Large intestine (tissue), 3 donors: ENCODE results near the gene NGLY1. TPM values are rescaled to one million over a fixed set of nuclear protein-coding genes. Genes with fewer than 3 reads are reported as not detected.

ENCODE experiments used
- DNase-seq, 2 donors: peaks; one replicate each; pipeline versions ENCODE4 v3.0.0 to v3.0.0-alpha.2; 2013
- H3K27ac ChIP-seq: one replicate; pipeline ENCODE4 v1.5.1; 2013; ENCODE audit warnings: low read length
- H3K27me3 ChIP-seq: 2 replicates; pipeline ENCODE4 v1.6.1; 2013; ENCODE audit warnings: low read length; ENCODE audit not compliant: control insufficient read depth, insufficient read depth
- H3K36me3 ChIP-seq: 2 replicates; pipeline ENCODE4 v1.6.1; 2013; ENCODE audit warnings: low read length; ENCODE audit not compliant: control insufficient read depth, insufficient read depth
- H3K4me1 ChIP-seq: one replicate; pipeline ENCODE4 v1.6.1; 2013; ENCODE audit warnings: low read length; ENCODE audit not compliant: control insufficient read depth, insufficient read depth
- H3K4me3 ChIP-seq: one replicate; pipeline ENCODE4 v1.5.1; 2013; ENCODE audit warnings: low read length
- H3K9me3 ChIP-seq: one replicate; pipeline ENCODE4 v1.6.1; 2013; ENCODE audit warnings: mild to moderate bottlenecking, low read depth, low read length, moderate library complexity; ENCODE audit not compliant: control insufficient read depth
- WGBS: methylation state at CpG from one replicate; pipeline ENCODE4 v1.1.5; 2013; ENCODE audit warnings: low lambda C conversion rate; ENCODE audit not compliant: insufficient coverage; 5-methylcytosine and 5-hydroxymethylcytosine counted together
- polyA plus RNA-seq: library from polyadenylated mRNA; unstranded; fragments of 120-200 nt; gene quantifications from one replicate; pipeline ENCODE4 v1.2.1, GENCODE V29; 2013

Gene NGLY1
- polyA plus RNA-seq, 1 donor = 31.1 TPM

DNA sequence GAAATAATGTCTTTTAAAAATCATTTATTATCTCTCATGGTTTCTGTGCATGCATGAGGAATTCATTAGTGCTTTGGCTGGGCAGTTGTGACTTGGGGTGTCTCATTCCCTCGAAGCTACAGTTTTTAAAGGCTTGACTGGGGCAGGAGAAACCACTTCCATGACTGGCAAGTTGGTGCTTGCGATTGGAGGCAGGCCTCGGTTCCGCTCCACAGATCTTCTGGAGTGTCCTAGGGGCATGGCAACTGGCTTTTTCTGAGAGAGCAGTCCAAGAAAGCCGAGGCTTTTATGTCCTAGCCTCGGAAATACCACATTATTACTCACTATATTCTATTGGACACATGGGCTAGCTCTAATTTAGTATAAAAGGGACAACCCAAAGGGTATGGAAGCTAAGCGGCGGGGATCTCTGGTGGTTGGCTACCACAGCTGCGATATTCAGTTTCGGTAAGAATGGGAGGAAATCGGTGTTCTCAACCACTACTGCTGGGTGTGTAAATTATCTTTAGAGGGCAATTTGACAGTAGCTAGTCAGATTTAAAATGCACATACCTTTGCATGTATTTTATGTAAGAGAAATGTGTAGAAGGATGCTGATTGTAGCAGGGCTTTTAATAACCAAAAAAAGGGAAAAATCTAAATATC is 69.8 kb downstream of the NGLY1 start:
- no peaks in the 10 kb centered on the region for H3K27me3 ChIP-seq
- no peak for DNase-seq
- no peaks in the 10 kb centered on the region for H3K9me3 ChIP-seq
- no peak overlapping the region for H3K27ac ChIP-seq
- no peaks in the 10 kb centered on the region for H3K36me3 ChIP-seq
- 100% methylated on average over 1 of the region's 11 CpGs for WGBS
- no peaks in the 10 kb centered on the region for H3K4me1 ChIP-seq
- H3K4me3 ChIP-seq = no peak overlapping the region

DNA sequence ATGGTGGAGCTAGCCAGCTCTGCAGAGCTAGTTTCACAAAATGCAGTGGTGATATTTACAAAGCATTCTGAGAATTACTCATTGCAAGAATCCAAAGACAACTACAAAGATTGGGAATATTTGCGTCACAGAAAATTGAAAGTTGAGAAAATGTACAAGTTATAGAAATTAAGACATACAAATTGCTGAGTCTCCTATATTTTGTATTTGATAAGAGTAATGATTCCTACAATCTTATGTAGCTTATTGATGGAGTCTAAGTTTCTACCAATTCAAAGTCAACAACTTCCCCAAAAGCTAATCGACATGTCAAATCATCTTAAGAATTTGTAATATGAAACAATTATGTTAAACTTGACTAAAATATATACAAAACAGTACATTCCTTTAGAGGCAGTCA is 72.2 kb downstream of the NGLY1 start:
- Histone ChIP-seq H3K9me3 (no peaks in the 10 kb centered on the region), H3K27me3 (no peaks in the 10 kb centered on the region), H3K4me3 (no peak overlapping the region), H3K27ac (no peak overlapping the region), H3K4me1 (no peaks in the 10 kb centered on the region), H3K36me3 (no peaks in the 10 kb centered on the region)
- DNase-seq = no peak
- WGBS = no CpG with 5 or more reads among the region's 2 CpGs

DNA sequence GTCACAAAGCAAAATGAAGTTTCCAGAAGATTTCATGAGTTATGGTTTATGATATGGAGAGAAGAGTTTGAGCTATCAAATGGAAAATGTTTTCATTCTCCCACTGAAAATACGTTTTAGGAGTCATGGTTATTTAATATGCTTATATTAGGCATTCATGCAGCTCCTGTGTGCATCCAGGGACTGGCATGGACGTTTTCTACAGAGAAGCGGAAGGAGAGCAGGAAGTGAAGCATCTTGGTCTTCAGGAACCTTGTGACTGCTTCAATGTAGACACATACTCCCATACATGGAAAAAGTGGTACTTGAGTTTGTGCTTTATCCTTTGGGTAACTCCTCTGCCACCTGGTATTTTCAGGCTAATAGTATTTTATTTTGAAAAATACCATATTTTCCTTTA is 75.2 kb downstream of the NGLY1 start:
- Histone ChIP-seq H3K9me3 (no peaks in the 10 kb centered on the region), H3K4me3 (no peak overlapping the region), H3K27me3 (no peaks in the 10 kb centered on the region), H3K27ac (no peak overlapping the region), H3K36me3 (no peaks in the 10 kb centered on the region), H3K4me1 (no peaks in the 10 kb centered on the region)
- no CpG with 5 or more reads among the region's 3 CpGs for WGBS
- DNase-seq = no peak

DNA sequence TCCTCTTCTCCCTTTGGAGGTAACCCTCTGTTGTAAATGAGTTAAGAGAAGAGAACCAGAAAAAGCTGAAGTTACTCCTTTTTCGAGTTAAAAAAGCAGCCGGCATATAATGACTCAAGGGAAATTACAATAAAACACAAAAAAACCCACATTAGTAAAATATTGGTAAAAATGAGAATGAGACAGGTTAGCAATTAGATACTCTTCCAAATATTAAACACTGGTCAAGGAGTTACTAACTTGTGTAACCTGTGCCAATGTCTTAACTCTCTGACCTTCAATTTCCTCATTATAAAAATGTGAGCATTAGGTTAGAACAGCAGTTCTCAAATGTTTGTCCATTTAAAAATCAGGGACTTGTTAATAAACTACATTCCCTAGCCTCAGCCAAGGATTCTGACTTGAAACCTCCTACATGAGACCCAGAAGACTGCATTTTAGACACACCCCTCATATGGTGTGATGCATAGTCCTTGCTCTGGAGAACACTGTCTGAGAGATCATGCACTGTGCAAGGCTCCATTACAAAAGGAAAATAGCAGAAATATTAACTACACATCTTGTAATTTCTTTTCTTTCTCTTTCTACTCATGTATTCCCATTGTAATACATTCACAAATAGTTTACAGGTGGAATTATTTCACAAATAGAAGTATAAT is 75.8 kb downstream of the NGLY1 start:
- H3K36me3 ChIP-seq = no peaks in the 10 kb centered on the region
- H3K27ac ChIP-seq = no peak overlapping the region
- DNase-seq = no peak
- H3K27me3 ChIP-seq = no peaks in the 10 kb centered on the region
- no peaks in the 10 kb centered on the region for H3K4me1 ChIP-seq
- H3K4me3 ChIP-seq = no peak overlapping the region
- WGBS = 87% methylated on average over 2 of the region's 2 CpGs
- H3K9me3 ChIP-seq = no peaks in the 10 kb centered on the region

DNA sequence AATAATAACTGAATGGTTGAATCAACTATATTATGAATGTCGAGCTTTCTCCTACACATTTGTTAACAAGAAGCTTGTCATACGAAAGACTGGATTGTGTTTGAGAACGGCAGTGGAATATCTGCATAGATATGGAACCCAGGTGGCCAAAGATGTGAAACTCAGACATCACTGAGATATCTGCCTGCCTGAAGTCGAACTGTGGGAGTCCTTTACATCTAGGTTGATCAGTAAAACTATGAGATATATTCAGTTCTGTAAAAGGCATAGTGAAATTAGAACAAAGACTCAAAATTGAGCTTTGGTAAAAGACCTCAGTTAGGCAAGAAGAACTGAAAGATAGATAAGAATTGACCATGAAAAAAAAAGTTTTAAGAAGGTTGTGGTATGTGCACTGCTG is 77.0 kb downstream of the NGLY1 start:
- 100% methylated on average over 1 of the region's 4 CpGs for WGBS
- no peak for DNase-seq

DNA sequence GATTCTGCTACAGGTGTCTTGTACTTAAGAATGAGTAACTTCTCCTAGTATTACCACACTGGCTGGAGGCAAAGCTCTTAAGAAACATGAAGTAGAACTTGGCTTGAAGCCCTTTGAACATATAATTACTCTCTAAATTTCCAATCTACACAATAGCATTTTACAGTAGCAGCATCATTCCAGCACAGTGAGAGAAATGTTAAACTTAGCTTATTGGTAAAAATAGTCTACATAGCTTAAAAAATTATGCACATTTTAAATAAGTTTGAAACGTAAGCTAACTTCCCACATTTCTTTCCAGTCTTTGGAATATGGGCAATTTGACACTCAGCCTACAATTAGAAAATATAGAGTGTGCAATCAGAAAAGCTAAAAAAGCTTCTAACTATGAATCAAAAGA is 85.7 kb downstream of the NGLY1 start:
- H3K27ac ChIP-seq = no peak overlapping the region
- no peaks in the 10 kb centered on the region for H3K27me3 ChIP-seq
- H3K36me3 ChIP-seq = no peaks in the 10 kb centered on the region
- no peak overlapping the region for H3K4me3 ChIP-seq
- no peak for DNase-seq
- WGBS = no CpG with 5 or more reads among the region's 1 CpG
- no peaks in the 10 kb centered on the region for H3K9me3 ChIP-seq
- H3K4me1 ChIP-seq = no peaks in the 10 kb centered on the region

More for the DNA sequence above, 77.0 kb downstream of the NGLY1 start:
- Histone ChIP-seq H3K36me3 (no peaks in the 10 kb centered on the region), H3K9me3 (no peaks in the 10 kb centered on the region), H3K4me1 (no peaks in the 10 kb centered on the region), H3K27me3 (no peaks in the 10 kb centered on the region), H3K4me3 (no peak overlapping the region), H3K27ac (no peak overlapping the region)

DNA sequence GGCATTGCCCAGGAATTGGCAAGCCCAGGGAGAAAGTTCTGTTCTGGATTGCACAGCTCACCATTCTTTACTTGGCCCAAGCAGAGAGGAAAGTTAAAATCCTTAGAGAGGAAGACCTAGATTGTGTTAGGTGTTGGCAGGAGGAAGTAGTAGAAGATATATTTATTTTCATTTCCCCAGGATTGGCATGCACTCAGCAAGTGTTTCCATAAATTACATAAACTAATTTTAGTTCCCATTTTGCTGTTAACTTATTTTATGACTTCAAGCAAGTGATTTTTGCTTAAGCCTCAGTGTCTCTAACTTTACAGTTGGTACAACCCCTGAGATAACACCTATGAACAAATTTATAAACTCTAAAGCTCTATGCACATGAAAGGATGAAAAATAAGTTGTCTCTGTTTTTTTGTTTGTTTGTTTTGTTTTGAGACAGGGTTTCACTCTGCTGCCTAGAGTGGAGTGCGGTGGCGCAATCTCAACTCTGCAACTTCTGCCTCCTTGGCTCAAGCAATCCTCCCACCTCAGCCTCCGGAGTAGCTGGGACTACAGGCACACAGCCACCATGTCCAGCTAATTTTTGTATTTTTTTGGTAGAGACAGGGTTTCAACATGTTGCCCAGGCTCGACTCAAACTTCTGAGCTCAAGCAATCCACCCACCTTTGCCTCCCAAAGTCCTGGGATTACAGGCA is 87.4 kb downstream of the NGLY1 start:
- Histone ChIP-seq H3K27ac (no peak overlapping the region), H3K36me3 (no peaks in the 10 kb centered on the region), H3K27me3 (no peaks in the 10 kb centered on the region), H3K9me3 (no peaks in the 10 kb centered on the region), H3K4me1 (no peaks in the 10 kb centered on the region), H3K4me3 (no peak overlapping the region)
- no peak for DNase-seq
- WGBS = no CpG with 5 or more reads among the region's 4 CpGs

DNA sequence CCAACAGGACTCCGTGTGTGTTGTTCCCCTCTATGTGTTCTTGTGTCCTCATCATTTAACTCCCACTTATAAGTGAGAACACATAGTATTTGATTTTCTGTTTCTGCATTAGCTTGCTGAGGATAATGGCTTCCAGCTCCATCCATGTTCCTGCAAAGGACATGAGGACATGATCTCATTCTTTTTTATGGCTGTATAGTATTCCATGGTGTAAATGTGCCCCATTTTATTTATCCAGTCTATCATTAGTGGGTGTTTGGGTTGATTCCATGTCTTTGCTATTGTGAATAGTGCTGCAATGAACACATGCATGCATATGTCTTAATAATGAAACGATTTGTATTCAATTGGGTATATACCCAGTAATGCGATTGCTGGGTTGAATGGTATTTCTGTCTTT is 90.0 kb downstream of the NGLY1 start:
- no peaks in the 10 kb centered on the region for H3K27me3 ChIP-seq
- H3K36me3 ChIP-seq = no peaks in the 10 kb centered on the region
- no peaks in the 10 kb centered on the region for H3K4me1 ChIP-seq
- H3K9me3 ChIP-seq = no peaks in the 10 kb centered on the region
- H3K4me3 ChIP-seq = no peak overlapping the region
- WGBS = no CpG with 5 or more reads among the region's 3 CpGs
- H3K27ac ChIP-seq = no peak overlapping the region
- DNase-seq = no peak

DNA sequence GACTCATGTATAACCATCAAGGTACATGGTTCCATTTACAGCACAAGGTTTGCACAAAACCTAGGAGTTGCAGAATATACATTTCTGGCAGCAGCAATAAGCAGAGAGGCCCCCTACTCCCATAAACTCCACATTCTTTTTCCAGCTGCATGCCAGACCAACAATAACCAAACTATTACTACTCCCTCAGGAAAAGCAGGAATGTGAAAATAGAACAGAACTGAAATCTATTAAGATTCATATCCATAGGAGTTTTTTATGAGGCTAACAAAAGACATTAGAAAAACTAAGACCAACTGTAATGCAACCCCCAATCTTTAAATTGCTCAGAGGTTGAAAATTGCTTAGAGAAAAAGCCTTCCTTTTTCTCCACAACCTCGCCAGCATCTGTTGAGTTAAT is 90.9 kb downstream of the NGLY1 start:
- Histone ChIP-seq H3K9me3 (no peaks in the 10 kb centered on the region), H3K27ac (no peak overlapping the region), H3K4me1 (no peaks in the 10 kb centered on the region), H3K27me3 (no peaks in the 10 kb centered on the region), H3K36me3 (no peaks in the 10 kb centered on the region), H3K4me3 (no peak overlapping the region)
- WGBS = no CpG with 5 or more reads among the region's 1 CpG
- DNase-seq = no peak

DNA sequence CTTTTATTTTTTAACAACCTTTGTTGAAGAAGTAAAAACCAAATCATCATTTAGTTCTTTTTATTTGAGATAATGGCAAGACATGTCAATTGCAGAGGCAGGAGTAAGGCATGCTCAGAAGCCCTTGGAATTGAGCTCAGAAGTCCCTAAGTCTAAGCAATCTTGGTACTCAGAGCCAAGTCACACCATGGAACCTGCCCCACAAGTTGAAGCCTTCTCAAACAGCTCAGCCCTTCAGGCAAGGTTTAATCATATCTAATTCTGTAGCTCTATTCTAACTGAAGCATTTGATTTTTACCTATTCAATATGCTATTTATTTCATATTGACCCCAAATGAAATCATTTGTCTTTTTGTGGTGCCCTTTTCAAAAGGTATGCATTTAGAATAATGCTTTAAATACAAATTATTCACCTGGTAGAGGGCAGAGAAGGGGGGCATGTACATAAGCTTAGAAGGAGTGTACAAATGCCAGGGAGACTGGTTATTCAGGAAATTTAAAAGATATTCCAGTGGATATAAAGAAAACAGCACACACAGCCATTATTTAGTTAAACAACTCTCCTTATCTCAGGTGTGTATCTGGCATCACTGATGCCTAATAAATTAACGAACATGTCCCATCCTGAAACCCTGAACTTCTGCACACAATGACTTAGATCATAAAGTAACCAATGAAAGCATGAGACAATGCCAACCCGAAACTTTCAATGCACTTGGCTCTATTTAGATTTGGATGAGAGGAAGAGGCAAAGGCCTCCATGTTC is 92.3 kb downstream of the NGLY1 start:
- no peaks in the 10 kb centered on the region for H3K27me3 ChIP-seq
- DNase-seq = no peak
- no peaks in the 10 kb centered on the region for H3K36me3 ChIP-seq
- H3K9me3 ChIP-seq = no peaks in the 10 kb centered on the region
- 67% methylated on average over 1 of the region's 2 CpGs for WGBS
- H3K4me3 ChIP-seq = no peak overlapping the region
- H3K4me1 ChIP-seq = no peaks in the 10 kb centered on the region
- no peak overlapping the region for H3K27ac ChIP-seq
